Measurements from ENCODE around the gene ZNF335.
"Not testable (repeated sequence)": the region's sequence is repeated elsewhere in the genome, so short reads cannot be mapped to it uniquely, and the experiment has no call there.

Gene ZNF335

GRCh38 chr20:46002008-46002407, 30.0 kb upstream of the ZNF335 start:
- no peak for DNase-seq (ENCODE audit: low spot score)

DNA sequence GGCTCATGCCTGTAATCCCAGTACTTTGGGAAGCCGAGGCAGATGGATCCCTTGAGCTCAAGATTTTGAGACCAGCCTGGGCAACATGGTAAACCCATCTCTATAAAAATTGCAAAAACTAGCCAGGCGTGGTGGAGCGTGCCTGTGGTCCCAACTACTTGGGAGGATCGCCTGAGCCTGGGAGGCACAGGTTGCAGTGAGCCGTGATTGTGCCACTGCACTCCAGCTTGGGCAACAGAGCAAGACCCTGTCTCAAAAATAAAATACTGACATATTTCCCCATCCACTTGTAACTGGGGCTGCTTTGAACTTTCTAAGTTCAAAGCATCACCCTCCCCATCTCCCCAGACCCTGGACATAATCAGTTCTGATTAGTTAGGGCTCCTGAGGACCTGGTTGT, 29.5 kb upstream of the ZNF335 start:
- DNase-seq (ENCODE audit: low spot score), result no peak

DNA sequence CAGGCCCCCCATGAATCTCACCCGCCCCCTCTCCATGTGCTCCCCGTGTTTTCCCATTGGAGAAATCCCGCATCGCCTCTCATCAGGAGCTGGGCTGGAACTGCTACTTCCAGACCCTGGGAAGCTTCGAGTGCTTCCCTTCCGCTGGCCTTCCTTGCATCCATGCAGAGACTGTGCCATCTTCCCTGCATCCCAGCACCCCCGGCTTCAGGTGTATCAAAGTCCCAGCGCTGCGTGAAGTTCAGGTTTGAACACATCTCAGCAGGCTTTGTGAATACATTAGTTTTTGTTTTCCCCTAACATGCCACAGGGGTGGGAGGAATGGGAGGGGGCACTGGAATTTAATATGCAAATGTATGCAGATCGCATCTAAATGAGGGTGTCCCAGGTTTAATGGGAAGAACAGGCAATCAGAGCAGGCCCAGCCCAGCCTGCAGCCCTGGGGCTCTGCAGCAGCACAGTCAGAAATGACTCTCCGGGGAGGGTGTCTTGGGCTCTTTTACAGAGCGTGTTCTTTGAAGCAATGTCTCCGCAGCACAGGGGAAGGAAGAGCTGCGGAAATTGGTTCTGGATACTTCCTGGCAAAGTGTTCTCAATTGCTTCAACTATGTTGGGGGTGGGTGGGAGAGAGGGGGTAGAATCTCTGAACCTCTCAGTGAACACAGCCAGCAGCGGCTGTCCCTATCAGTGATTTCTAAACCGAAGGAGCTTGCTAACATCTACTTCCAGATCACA, 28.4 kb upstream of the ZNF335 start:
- DNase-seq (ENCODE audit: low spot score), result no peak

GRCh38 chr20:45999557-46000261, 27.7 kb upstream of the ZNF335 start:
- no peak for DNase-seq (ENCODE audit: low spot score)

DNA sequence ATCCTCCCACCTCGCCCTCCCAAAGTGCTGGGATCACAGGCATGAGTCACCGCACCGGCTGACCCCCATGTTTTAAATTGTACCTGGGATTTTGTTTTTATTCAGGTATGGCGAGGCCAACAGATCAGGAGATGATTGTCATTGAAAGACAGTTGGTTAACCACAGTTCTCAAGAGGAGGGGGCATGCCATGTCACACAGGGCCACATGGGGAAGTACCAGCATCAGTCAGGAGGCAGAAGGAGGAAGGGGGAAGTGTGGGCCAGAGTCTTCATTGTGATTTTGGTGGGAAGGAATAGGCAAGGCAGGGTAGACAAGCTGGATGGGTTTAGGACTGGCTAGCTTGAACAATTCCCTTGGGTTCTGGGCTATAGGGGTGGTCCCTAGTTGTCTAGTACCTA, 26.8 kb upstream of the ZNF335 start:
- DNase-seq (ENCODE audit: low spot score), result no peak

- no peak for DNase-seq (ENCODE audit: low spot score)
Observed at GRCh38 chr20:45998337-45998736, 26.3 kb upstream of the ZNF335 start.

- DNase-seq (ENCODE audit: low spot score), result no peak
Observed at GRCh38 chr20:45997187-45997586, 25.2 kb upstream of the ZNF335 start.

DNA sequence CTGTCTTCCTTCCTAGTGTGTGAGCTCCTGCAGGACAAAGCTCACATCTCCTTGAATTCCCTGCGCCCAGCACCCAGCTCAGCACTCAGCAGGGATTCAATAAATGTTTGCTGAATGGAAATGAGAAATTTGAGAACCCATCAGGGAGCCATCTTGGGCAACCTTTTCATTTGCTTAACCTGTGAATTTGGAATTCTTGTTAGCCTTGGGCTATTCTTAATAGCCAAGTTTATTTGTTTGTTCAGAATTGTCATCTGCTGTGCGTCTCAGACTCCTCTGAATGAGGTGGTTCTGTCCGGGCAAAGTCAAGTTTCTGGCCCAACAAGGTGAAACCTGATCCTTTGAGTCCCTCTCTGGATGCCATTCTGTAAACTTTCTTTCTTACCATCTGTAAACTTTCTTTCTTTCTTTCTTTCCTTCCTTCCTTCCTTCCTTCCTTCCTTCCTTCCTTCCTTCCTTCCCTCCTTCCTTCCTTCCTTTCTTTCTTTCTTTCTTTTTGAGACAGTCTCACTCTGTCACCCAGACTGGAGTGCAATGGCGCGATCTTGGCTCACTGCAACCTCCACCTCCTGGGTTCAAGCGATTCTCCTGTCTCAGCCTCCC, 23.6 kb upstream of the ZNF335 start:
- DNase-seq (ENCODE audit: low spot score), result not testable (repeated sequence)

DNA sequence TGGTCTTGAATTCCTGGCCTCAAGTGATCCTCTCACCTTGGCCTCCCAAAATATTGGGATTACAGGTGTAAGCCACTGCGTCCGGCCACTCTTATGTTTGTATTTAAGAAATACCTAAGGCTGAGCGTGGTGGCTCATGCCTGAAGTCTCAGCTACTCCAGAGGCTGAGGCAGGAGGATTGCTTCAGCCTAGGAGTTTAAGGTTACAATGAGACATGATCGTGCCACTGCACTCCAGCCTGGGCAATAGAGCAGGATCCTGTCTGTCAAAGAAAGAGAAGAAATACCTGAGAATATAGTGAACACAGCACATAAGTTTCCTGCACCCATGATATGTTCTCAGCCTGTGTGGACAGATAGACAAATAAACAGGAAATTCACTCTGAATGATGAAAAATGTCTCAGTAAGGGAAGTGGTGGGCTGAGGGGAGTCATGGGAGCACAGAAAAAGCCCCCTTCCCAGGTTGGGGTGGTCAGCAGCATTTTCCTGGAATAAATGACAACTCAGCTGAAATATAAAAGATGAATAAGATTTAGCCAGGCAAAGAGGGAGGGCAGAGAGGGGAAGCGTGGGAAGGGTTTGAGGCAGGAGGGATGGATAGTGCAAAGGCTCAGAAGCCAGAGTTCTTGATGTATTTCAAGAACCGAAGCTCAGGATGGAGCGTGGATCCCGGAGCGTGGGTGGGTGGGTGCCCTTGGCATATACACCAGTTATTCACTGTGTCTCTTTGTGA, 22.9 kb upstream of the ZNF335 start:
- no peak for DNase-seq (ENCODE audit: low spot score)

DNA sequence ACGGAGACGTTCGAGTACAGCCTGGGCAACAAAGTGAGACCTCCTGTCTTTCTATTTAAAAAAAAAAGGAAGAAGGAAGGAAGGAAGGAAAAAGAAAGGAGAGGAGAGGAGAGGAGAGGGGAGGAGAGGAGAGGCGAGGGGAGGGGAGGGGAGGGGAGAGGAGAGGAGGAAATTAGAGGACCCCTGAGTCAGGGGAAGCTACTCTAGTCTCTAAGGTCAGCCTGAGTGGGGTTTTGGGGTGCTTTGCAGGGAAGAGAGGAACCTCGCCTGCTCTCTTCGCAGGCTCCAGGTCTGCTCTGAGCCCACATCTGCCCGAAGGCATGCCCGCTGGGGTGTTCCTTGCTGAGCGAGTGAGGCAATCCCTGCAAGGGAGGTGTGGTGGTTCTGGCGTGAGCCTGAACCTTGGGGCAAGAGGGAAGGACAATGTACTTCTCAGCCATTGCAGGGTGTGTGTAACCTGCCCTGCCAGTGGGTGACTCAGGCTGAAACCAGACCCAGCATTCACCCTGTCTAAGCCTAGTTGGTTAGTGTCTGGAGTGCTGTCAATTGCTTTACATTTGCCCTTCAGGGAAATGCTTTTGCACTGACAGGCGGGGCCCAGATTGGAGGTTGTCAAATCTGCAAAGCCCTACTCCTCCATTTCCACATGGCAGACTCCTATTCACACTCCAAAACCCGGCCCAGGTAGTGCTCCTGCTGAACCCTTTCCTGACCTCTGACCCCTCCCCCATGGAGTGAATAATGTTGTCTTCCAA, 21.4 kb upstream of the ZNF335 start:
- no peak for DNase-seq (ENCODE audit: low spot score)

DNA sequence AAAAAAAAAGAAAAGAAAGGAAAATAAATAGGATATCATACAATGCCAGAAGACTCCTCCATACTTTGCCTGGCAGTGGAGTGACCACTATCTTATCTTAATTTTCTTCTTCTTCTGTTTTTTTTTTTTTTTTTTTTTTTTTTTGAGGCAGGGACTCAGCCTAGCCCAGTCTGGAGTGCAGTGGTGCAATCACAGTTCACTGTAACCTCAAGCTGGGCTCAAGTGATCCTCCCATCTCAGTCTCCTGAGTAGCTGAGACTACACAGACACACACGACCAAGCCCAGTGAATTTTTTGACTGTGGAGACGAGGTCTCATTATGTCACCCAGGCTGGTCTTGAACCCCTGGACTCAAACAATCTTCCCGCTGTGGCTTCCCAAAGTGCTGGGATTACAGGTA, 19.6 kb upstream of the ZNF335 start:
- DNase-seq (ENCODE audit: low spot score), result no peak

DNA sequence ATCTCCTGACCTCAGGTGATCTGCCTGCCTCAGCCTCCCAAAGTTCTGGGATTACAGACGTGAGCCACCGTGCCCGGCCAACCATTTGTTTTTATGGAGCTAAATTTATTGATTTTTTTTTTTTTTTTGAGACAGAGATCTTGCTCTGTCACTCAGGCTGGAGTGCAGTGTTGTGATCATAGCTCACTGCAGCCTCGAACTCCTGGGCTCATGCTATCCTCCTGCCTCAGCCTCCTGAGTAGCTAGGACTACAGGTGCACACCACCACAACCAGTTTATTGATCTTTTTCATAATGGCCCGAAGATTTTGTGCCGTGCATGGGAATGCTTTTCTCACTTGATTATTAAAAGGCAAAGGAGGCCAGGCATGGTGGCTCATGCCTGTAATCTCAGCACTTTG, 16.8 kb upstream of the ZNF335 start:
- not testable (repeated sequence) for DNase-seq (ENCODE audit: low spot score)

DNA sequence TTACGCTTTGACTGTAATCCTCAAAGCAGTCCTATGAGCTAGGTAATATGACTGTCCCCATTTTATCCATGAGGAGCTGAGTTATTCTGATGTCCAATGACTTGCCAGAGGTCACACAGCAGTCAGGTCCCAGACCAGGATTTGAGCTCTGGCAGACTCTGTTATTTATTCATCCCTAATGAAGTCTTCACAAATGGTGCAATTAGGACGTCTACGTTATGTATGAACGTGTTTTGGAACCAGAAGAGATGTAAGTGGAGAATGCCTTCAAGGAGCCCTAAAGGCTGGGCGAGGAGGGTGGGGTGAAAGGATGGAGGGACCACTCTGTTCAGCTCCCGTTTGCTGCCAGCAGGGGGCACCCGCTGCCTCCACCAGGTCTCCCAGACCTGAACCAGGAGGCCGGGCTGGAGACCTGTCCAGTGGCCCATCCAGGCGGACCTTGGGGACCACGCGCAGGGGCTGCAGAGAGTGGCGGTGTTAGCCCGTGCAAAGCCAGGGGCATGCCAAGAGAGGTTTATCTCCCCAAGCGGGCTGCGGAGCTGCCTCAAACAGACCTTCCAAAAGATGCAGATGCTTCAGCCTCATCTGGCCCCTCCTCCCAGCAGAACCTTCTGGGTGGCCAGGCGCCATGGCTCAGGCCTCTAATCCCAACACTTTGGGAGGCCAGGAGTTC, 15.2 kb upstream of the ZNF335 start:
- DNase-seq (ENCODE audit: low spot score), result peak; percentile 69

DNA sequence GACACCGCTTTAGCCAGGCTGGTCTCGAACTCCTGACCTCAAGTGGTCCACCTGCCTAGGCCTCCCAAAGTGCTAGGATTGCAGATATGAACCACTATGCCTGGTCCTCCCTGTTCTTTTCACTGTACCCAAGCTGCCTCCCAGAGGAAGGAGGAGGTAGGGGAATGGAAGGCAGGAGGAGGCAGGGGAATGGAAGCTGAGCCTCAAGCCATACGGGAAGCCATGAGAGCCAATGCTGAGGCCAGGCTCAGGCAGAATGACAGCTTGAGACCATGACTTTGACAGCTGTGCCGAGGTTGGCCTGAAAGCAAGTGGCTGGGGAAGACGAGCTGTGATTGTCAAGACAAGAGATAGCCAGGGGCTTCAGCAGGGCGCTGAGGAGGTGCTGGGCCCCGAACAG, 13.6 kb upstream of the ZNF335 start:
- no peak for DNase-seq (ENCODE audit: low spot score)

GRCh38 chr20:45983279-45983743, 11.3 kb upstream of the ZNF335 start:
- DNase-seq (ENCODE audit: low spot score), result no peak

- no peak for DNase-seq (ENCODE audit: low spot score)
Observed at GRCh38 chr20:45981261-45981660, 9.3 kb upstream of the ZNF335 start.

GRCh38 chr20:45976086-45976485, 4.1 kb upstream of the ZNF335 start:
- DNase-seq (ENCODE audit: low spot score), result no peak

DNA sequence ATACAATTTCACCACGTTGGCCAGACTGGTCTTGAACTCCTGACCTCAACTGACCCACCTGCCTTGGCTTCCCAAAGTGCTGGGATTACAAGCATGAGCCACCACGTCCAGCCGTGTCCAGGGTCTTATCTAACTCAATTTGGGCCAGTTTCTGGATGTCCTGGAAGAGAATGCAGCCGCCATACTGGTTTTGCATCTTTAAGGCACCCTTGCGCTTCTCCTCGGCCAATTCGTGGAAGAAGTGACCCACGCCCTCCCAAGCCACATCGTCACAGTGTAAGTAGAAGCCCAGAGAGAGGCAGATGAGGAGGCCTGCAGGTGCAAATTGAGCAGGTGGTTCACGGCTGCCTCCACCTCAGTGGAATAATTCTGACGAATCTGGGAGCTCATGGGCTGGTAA, 3.7 kb upstream of the ZNF335 start:
- DNase-seq (ENCODE audit: low spot score), result no peak

DNA sequence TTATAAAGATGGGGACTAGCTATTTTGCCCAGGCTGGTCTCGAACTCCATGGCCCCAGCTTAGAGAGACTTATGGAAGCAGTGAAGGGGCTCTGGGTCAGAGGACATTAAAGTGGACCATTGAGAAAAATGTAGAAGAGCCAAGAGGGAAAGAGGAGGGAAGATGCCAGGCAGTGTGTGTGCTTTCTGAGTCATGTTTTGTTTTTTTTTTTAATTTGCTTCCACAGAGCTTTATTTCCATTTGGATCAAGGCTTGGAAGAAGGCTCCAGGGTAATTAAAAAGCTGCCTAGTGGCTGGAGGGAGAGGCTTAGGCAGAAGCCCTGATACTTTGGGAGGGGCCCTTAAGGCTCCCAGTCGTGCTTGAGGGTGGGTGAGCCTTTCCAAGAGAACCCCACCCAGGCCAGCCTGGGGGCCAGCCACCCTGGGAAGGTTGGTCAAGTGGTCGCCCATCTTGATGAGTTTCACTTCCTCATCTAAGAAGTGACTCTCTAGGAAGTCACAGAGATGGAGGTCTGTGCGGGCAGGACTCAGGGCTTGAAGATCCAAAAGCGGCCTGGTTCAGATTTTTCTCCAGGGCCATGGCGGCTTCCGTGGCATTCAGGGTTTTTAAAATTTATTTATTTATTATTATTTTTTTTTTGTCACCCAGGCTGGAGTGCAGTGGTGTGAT, 3.0 kb upstream of the ZNF335 start:
- DNase-seq (ENCODE audit: low spot score), result no peak

GRCh38 chr20:45972500-45973183, 639 bp upstream of the ZNF335 start:
- no peak for DNase-seq (ENCODE audit: low spot score)
